H1 (cell line): ENCODE measurements around the gene RCBTB1. TPM values are rescaled to one million over a fixed set of nuclear protein-coding genes. Genes with fewer than 3 reads are reported as not detected.

ENCODE experiments used
- CTCF ChIA-PET: fragments of 300-600 bp; sonication (Branson Sonifier 250); formaldehyde crosslinking; loops from one replicate; lab custom pipeline; 2021; ENCODE audit not compliant: partially characterized antibody; lab: Charles Lee
- POLR2A ChIA-PET: fragments of 300-600 bp; sonication (Branson Sonifier 250); formaldehyde crosslinking; loops from one replicate; lab custom pipeline; 2021; ENCODE audit warnings: inconsistent platforms; ENCODE audit not compliant: partially characterized antibody; lab: Charles Lee
- DNase-seq, 2 experiments: peaks; one replicate each; pipeline versions ENCODE4 v3.0.0 to v3.0.0-alpha.2; 2010 to 2022; ENCODE audit warnings: low spot score in 2 of 2, low read depth in 1 of 2, mixed read lengths in 1 of 2
- FAIRE-seq: peaks from 2 replicates; lab custom pipeline; 2011; peaks lifted over from hg19 to GRCh38; lab: Jason Lieb, UNC
- H2AFZ ChIP-seq: 2 replicates; pipeline ENCODE4 v1.8.1; 2012; ENCODE audit warnings: low read length, inconsistent platforms
- H2AK5ac ChIP-seq: 2 replicates; pipeline ENCODE4 v1.6.1; 2013; ENCODE audit warnings: low read depth, low read length
- H2BK120ac ChIP-seq: replicated peaks from 2 replicates; pipeline ENCODE3; 2013; ENCODE audit warnings: low read depth, low read length, inconsistent platforms
- H2BK12ac ChIP-seq: 2 replicates; pipeline ENCODE4 v1.6.1; 2013; ENCODE audit warnings: low read depth, low read length
- H2BK15ac ChIP-seq: 2 replicates; pipeline ENCODE4 v1.6.1; 2013; ENCODE audit warnings: low read length
- H2BK20ac ChIP-seq: 2 replicates; pipeline ENCODE4 v1.6.1; 2013; ENCODE audit warnings: low read length
- H2BK5ac ChIP-seq: 2 replicates; pipeline ENCODE4 v1.6.1; 2013; ENCODE audit warnings: low read depth, low read length
- H3K14ac ChIP-seq: 2 replicates; pipeline ENCODE4 v1.6.1; 2013; ENCODE audit warnings: inconsistent platforms; ENCODE audit not compliant: insufficient read length
- H3K18ac ChIP-seq: 2 replicates; pipeline ENCODE4 v1.6.1; 2013; ENCODE audit warnings: low read length; ENCODE audit errors: extremely low read depth
- H3K23ac ChIP-seq: 2 replicates; pipeline ENCODE4 v1.6.1; 2013; ENCODE audit warnings: inconsistent platforms; ENCODE audit not compliant: insufficient read length
- H3K23me2 ChIP-seq: 2 replicates; pipeline ENCODE4 v1.6.1; 2013; ENCODE audit warnings: low read depth, low read length
- H3K27ac ChIP-seq: 2 replicates; pipeline ENCODE4 v1.6.1; 2011; ENCODE audit warnings: low read depth, low read length, inconsistent platforms
- H3K27me3 ChIP-seq, 4 experiments: replicated peaks in 1 of 4; 1 replicate in 1 of 4; 2 replicates in 3 of 4; pipeline versions ENCODE4 v1.6.1 to v1.8.1; 2011 to 2013; ENCODE audit warnings: low read length in 3 of 4, mild to moderate bottlenecking in 3 of 4, inconsistent platforms in 2 of 4, mixed read lengths in 2 of 4, moderate library complexity in 1 of 4; ENCODE audit not compliant: control insufficient read depth in 3 of 4, insufficient read depth in 3 of 4; ENCODE audit errors: extremely low read depth in 1 of 4
- H3K36me3 ChIP-seq, 4 experiments: 2 replicates each; pipeline versions ENCODE4 v1.6.1 to v1.8.1; 2011 to 2013; ENCODE audit warnings: mild to moderate bottlenecking in 4 of 4, low read length in 3 of 4, moderate library complexity in 2 of 4, control low read depth in 1 of 4, inconsistent platforms in 1 of 4; ENCODE audit not compliant: insufficient read depth in 4 of 4, control insufficient read depth in 2 of 4
- H3K4ac ChIP-seq: replicated peaks from 2 replicates; pipeline ENCODE3; 2013; ENCODE audit warnings: low read length, low read depth, mixed read lengths, inconsistent platforms; ENCODE audit not compliant: insufficient read length
- H3K4me1 ChIP-seq, 4 experiments: replicated peaks in 1 of 4; 1 replicate in 1 of 4; 2 replicates in 3 of 4; pipeline versions ENCODE4 v1.6.1 to v1.8.1; 2011 to 2013; ENCODE audit warnings: low read length in 3 of 4, inconsistent platforms in 2 of 4, mixed read lengths in 1 of 4; ENCODE audit not compliant: insufficient read depth in 4 of 4, control insufficient read depth in 3 of 4
- H3K4me2 ChIP-seq, 2 experiments: 2 replicates each; pipeline versions ENCODE4 v1.6.1 to v1.8.1; 2011 to 2013; ENCODE audit warnings: low read depth in 2 of 2, low read length in 2 of 2, control low read depth in 1 of 2, inconsistent platforms in 1 of 2, mild to moderate bottlenecking in 1 of 2; ENCODE audit not compliant: insufficient read depth in 1 of 2
- H3K4me3 ChIP-seq, 4 experiments: fragments of 200-600, 300-600 bp in 1 of 4; sonication (generic), shearing (Covaris generic), sonication (Bioruptor Twin) in 1 of 4; 2 replicates each; pipeline versions ENCODE4 v1.5.1 to v1.8.1; 2011 to 2016; ENCODE audit warnings: low read length in 4 of 4, low read depth in 3 of 4, control low read depth in 2 of 4, inconsistent platforms in 2 of 4, mild to moderate bottlenecking in 2 of 4, mixed read lengths in 1 of 4, moderate library complexity in 1 of 4; ENCODE audit not compliant: insufficient read depth in 2 of 4; ENCODE audit errors: extremely low read depth in 1 of 4
- H3K56ac ChIP-seq: replicated peaks from 2 replicates; pipeline ENCODE3; 2013; ENCODE audit warnings: low read depth, mild to moderate bottlenecking, mixed read lengths, low read length, inconsistent platforms; ENCODE audit not compliant: insufficient read length
- H3K79me1 ChIP-seq: 2 replicates; pipeline ENCODE4 v1.6.1; 2013; ENCODE audit warnings: low read depth, low read length, control low read depth
- H3K79me2 ChIP-seq, 2 experiments: 2 replicates each; pipeline versions ENCODE4 v1.6.1 to v1.8.1; 2012 to 2013; ENCODE audit warnings: low read length in 2 of 2, mild to moderate bottlenecking in 2 of 2, inconsistent platforms in 1 of 2; ENCODE audit not compliant: insufficient read depth in 2 of 2, control insufficient read depth in 1 of 2
- H3K9ac ChIP-seq, 4 experiments: replicated peaks in 1 of 4; 1 replicate in 1 of 4; 2 replicates in 3 of 4; pipeline versions ENCODE4 v1.6.1 to v1.8.1; 2011 to 2013; ENCODE audit warnings: low read depth in 3 of 4, low read length in 3 of 4, control low read depth in 2 of 4, mild to moderate bottlenecking in 2 of 4, moderate library complexity in 2 of 4, inconsistent platforms in 1 of 4; ENCODE audit errors: extremely low read depth in 1 of 4
- H3K9me3 ChIP-seq, 2 experiments: 2 replicates each; pipeline versions ENCODE4 v1.6.1 to v1.8.1; 2012 to 2013; ENCODE audit warnings: mild to moderate bottlenecking in 2 of 2, moderate library complexity in 2 of 2, control low read depth in 1 of 2, inconsistent platforms in 1 of 2, low read depth in 1 of 2, low read length in 1 of 2, mixed read lengths in 1 of 2; ENCODE audit not compliant: insufficient read depth in 2 of 2
- H4K20me1 ChIP-seq, 2 experiments: replicated peaks in 1 of 2; 2 replicates each; pipeline versions ENCODE3 to v1.8.1; 2011 to 2013; ENCODE audit warnings: inconsistent platforms in 2 of 2, low read length in 2 of 2, mild to moderate bottlenecking in 1 of 2; ENCODE audit not compliant: insufficient read depth in 2 of 2, control insufficient read depth in 1 of 2
- H4K5ac ChIP-seq: 2 replicates; pipeline ENCODE4 v1.6.1; 2013; ENCODE audit warnings: low read length, low read depth, mixed read lengths, inconsistent platforms; ENCODE audit not compliant: insufficient read length
- H4K8ac ChIP-seq: 2 replicates; pipeline ENCODE4 v1.8.0; 2013; ENCODE audit warnings: mild to moderate bottlenecking, moderate library complexity, low read length, inconsistent platforms; ENCODE audit not compliant: insufficient read depth; ENCODE audit errors: extremely low read depth
- H4K91ac ChIP-seq: replicated peaks from 2 replicates; pipeline ENCODE3; 2013; ENCODE audit warnings: low read length, mixed read lengths, inconsistent platforms; ENCODE audit not compliant: insufficient read length
- POU5F1 ChIP-seq: IDR thresholded peaks from 2 replicates; pipeline ENCODE4 v1.6.1; 2011; ENCODE audit warnings: low read depth, mild to moderate bottlenecking, low read length, moderate library complexity
- SIN3A ChIP-seq, 2 experiments: IDR thresholded peaks in 1 of 2; conservative IDR thresholded peaks in 1 of 2; 2 replicates each; pipeline ENCODE4 v1.6.1; 2011 to 2012; ENCODE audit warnings: low read length in 2 of 2, improper control_type of control experiment in 1 of 2, low read depth in 1 of 2, mild to moderate bottlenecking in 1 of 2
- WGBS, 2 experiments: shearing (Covaris generic) in 1 of 2; methylation state at CpG; one replicate each; pipeline versions ENCODE4 v1.1.6 to v1.1.7; 2013 to 2015; ENCODE audit warnings: low lambda C conversion rate in 2 of 2, mixed read lengths in 2 of 2, inconsistent platforms in 1 of 2, low coverage in 1 of 2, missing lambda C conversion rate in 1 of 2; ENCODE audit not compliant: insufficient replicate concordance in 2 of 2, insufficient coverage in 1 of 2, insufficient read length in 1 of 2; ENCODE audit errors: extremely low coverage in 1 of 2, missing lambda C conversion rate in 1 of 2; 5-methylcytosine and 5-hydroxymethylcytosine counted together
- polyA plus RNA-seq, 7 experiments: library from polyadenylated mRNA; depleted of rRNA in 3 of 7; stranded (reverse) in 5 of 7; unstranded in 2 of 7; fragments of >200 nt in 5 of 7; fragments of 200-250 nt in 2 of 7; gene quantifications; 1 replicate in 5 of 7; 2 replicates in 1 of 7; 4 replicates in 1 of 7; pipeline versions ENCODE4 v1.2.1 to v1.2.3, GENCODE V29; 2011 to 2013; ENCODE audit warnings: missing spikeins in 2 of 7, mixed read lengths in 2 of 7
- total RNA-seq: library from RNA; stranded (reverse); fragmentation: NEBNext Ultra II Directional; extraction: Animal tissue kit (Norgen Biotek cat#: 25700); gene quantifications from 2 replicates; pipeline ENCODE4 v1.2.1, GENCODE V29; 2021

RCBTB1 gene
- total and polyA plus RNA-seq, 2 of the 8 experiments (the other 6 are each of a cell fraction or from before 2014, with no cell fraction given), result 13.7 to 29.8 TPM

GRCh38 chr13:49503951-49504350 lies 81.4 kb downstream of the RCBTB1 start:
- CTCF ChIA-PET, result no interaction called here
- Histone ChIP-seq H3K14ac (no peak overlapping the region), H2BK12ac (no peak overlapping the region)

More at GRCh38 chr13:49503951-49504350, 81.4 kb downstream of the RCBTB1 start:
- Histone ChIP-seq H3K56ac (no peak overlapping the region), H4K5ac (no peak overlapping the region), H2BK120ac (no peak overlapping the region), H3K36me3 (no peaks in the 10 kb centered on the region), H2AFZ (no peak overlapping the region), H3K4me1 (no peaks in the 10 kb centered on the region), H2AK5ac (no peak overlapping the region), H3K27ac (no peak overlapping the region), H3K18ac (no peak overlapping the region), H2BK15ac (no peak overlapping the region), H3K4ac (no peak overlapping the region), H4K91ac (no peak overlapping the region), H4K20me1 (no peaks in the 10 kb centered on the region), H3K4me3 (no peak overlapping the region), H3K23me2 (no peaks in the 10 kb centered on the region), H2BK20ac (no peak overlapping the region), H3K4me2 (no peak overlapping the region), H3K9ac (no peak overlapping the region), H2BK5ac (no peak overlapping the region), H3K23ac (no peak overlapping the region), H3K79me1 (no peaks in the 10 kb centered on the region), H4K8ac (no peak overlapping the region), H3K79me2 (no peaks in the 10 kb centered on the region), H3K27me3 (no peaks in the 10 kb centered on the region), H3K9me3 (no peaks in the 10 kb centered on the region)
- WGBS, 2 experiments, result 91% methylated on average over 3 of the region's 3 CpGs; no CpG with 5 or more reads in 1 of the 2 experiments
- FAIRE-seq, result no peak
- POLR2A ChIA-PET, result interaction anchor here (0.6 kb wide), 1 partner anchor 254 kb away, joined by 4 read pairs; no protein-coding TSS in a partner anchor
- TF ChIP-seq POU5F1 (no peak), SIN3A (conservative IDR thresholded peaks at IDR 0.05 in 1 of 2, IDR thresholded peaks at IDR 0.05 in 1 of 2; ENCODE audit: low read depth in 1 of 2, low read length in 2 of 2) (no peak)
- no peak for DNase-seq
